Upper lobe of left lung (tissue), 6 donors: ENCODE data around the gene SLC39A13. TPM values are rescaled to one million over a fixed set of nuclear protein-coding genes. Genes with fewer than 3 reads are reported as not detected.

Source experiments
- ATAC-seq, 2 donors: fragments of 200-7000 bp; cut with Tn5 transposase; one replicate each; pipeline ENCODE4 v1.9.1; 2022; ENCODE audit warnings: mild to moderate bottlenecking in 2 of 2, moderate library complexity in 2 of 2; ENCODE audit not compliant: low FRiP score in 2 of 2
- DNase-seq, 2 donors: peaks; one replicate each; pipeline ENCODE4 v3.0.0-alpha.2; 2019 to 2020
- H3K27ac ChIP-seq, 4 donors: fragments of 200-600 bp; sonication (generic); one replicate each; pipeline ENCODE4 v1.5.1; 2016 to 2019
- H3K27me3 ChIP-seq, 4 donors: fragments of 200-600 bp; sonication (generic); one replicate each; pipeline ENCODE4 v1.5.1; 2017 to 2019
- H3K36me3 ChIP-seq, 4 donors: fragments of 200-600 bp; sonication (generic); one replicate each; pipeline ENCODE4 v1.5.1; 2016 to 2019
- H3K4me1 ChIP-seq, 4 donors: fragments of 200-600 bp; sonication (generic); one replicate each; pipeline ENCODE4 v1.5.1; 2018 to 2019
- H3K4me3 ChIP-seq, 4 donors: fragments of 200-600 bp; sonication (generic); one replicate each; pipeline ENCODE4 v1.5.1; 2017 to 2019; ENCODE audit warnings: mild to moderate bottlenecking in 2 of 4, moderate library complexity in 1 of 4
- H3K9me3 ChIP-seq, 4 donors: fragments of 200-600 bp; sonication (generic); one replicate each; pipeline ENCODE4 v1.5.1; 2018 to 2019
- EP300 ChIP-seq, 4 donors: sonication (generic); formaldehyde crosslinking; IDR thresholded peaks; one replicate each; pipeline ENCODE4 v1.5.1; 2017; ENCODE audit warnings: antibody characterized with exemption in 4 of 4, control low read depth in 2 of 4
- POLR2A ChIP-seq, 4 donors: fragments of 450-650 bp; IDR thresholded peaks; one replicate each; pipeline ENCODE4 v1.5.1; 2016 to 2017; ENCODE audit warnings: antibody characterized with exemption in 4 of 4, mild to moderate bottlenecking in 2 of 4
- POLR2AphosphoS5 ChIP-seq, 2 donors: sonication (generic); formaldehyde crosslinking; IDR thresholded peaks; one replicate each; pipeline ENCODE4 v1.5.1; 2017; ENCODE audit warnings: antibody characterized with exemption in 2 of 2
- WGBS, 2 donors: methylation state at CpG; one replicate each; pipeline ENCODE4 v1.1.5; 2017 to 2018; 5-methylcytosine and 5-hydroxymethylcytosine counted together
- total RNA-seq, 6 donors: library from RNA; depleted of rRNA in 4 of 6; stranded (reverse); fragments of >200 nt in 4 of 6; gene quantifications; one replicate each; pipeline versions ENCODE4 v1.1.0 to v1.2.1, GENCODE V29; 2016 to 2021
- TF ChIP-seq, protein P1 (sequence below), 6 experiments: fragments of 450-650 bp in 4 of 6; fragments of 200-600 bp in 2 of 6; sonication (generic) in 2 of 6; IDR thresholded peaks; one replicate each; pipeline ENCODE4 v1.5.1; 2016 to 2019; ENCODE audit warnings: antibody characterized with exemption in 6 of 6
- donor health status: DM: no; HTN: no; CAD: no; lungs with moderate emphysema.
- donor health status: DM: no; HTN: yes; CAD: no; lungs with severe emphysema.

Gene SLC39A13
- total RNA-seq, 6 donors from 2014 or later, result 47.9 to 98.8 (median 62.8) TPM

DNA sequence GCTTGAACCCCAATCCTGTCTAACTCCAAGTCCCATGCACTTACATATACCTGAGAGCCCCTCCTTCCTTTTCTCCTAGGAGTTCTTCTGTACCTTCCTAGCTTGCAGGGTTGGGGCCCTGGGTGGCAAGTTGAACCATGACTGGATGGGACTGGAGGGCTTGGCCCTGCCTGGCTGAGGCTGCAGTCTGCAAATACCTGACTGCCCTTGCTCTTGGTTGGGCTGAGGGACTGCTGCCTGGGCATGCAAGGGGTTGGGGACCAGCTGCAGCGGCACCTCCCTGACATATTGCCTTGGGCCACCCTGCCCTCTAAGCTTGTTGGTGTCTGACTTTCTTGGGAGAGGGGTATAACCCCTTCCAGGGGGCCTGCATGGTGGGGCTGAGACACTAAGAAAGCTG, 9.8 kb upstream of the SLC39A13 start:
- DNase-seq, result no peak
- no peak overlapping the region for H3K4me3 ChIP-seq
- no peaks in the 10 kb centered on the region for H3K9me3 ChIP-seq
- H3K27ac ChIP-seq, result no peak overlapping the region
- TF ChIP-seq POLR2A (IDR thresholded peaks at IDR 0.05), result no peak
- no peak for TF ChIP-seq EP300 (IDR thresholded peaks at IDR 0.05)
- no peak for TF ChIP-seq POLR2AphosphoS5 (IDR thresholded peaks at IDR 0.05)
- TF ChIP-seq, protein P1, sequence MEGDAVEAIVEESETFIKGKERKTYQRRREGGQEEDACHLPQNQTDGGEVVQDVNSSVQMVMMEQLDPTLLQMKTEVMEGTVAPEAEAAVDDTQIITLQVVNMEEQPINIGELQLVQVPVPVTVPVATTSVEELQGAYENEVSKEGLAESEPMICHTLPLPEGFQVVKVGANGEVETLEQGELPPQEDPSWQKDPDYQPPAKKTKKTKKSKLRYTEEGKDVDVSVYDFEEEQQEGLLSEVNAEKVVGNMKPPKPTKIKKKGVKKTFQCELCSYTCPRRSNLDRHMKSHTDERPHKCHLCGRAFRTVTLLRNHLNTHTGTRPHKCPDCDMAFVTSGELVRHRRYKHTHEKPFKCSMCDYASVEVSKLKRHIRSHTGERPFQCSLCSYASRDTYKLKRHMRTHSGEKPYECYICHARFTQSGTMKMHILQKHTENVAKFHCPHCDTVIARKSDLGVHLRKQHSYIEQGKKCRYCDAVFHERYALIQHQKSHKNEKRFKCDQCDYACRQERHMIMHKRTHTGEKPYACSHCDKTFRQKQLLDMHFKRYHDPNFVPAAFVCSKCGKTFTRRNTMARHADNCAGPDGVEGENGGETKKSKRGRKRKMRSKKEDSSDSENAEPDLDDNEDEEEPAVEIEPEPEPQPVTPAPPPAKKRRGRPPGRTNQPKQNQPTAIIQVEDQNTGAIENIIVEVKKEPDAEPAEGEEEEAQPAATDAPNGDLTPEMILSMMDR (IDR thresholded peaks at IDR 0.05), result no peak
- H3K27me3 ChIP-seq, result no peaks in the 10 kb centered on the region
- H3K36me3 ChIP-seq, result no peaks in the 10 kb centered on the region
- peaks cover 29 to 45% (median 36%) of the 10 kb centered on the region in 4 donors for H3K4me1 ChIP-seq
- WGBS, 2 donors, result 88% methylated on average over 1 of the region's 1 CpG; no CpG with 5 or more reads in 1 of the 2 donors
- ATAC-seq, result no peak

DNA sequence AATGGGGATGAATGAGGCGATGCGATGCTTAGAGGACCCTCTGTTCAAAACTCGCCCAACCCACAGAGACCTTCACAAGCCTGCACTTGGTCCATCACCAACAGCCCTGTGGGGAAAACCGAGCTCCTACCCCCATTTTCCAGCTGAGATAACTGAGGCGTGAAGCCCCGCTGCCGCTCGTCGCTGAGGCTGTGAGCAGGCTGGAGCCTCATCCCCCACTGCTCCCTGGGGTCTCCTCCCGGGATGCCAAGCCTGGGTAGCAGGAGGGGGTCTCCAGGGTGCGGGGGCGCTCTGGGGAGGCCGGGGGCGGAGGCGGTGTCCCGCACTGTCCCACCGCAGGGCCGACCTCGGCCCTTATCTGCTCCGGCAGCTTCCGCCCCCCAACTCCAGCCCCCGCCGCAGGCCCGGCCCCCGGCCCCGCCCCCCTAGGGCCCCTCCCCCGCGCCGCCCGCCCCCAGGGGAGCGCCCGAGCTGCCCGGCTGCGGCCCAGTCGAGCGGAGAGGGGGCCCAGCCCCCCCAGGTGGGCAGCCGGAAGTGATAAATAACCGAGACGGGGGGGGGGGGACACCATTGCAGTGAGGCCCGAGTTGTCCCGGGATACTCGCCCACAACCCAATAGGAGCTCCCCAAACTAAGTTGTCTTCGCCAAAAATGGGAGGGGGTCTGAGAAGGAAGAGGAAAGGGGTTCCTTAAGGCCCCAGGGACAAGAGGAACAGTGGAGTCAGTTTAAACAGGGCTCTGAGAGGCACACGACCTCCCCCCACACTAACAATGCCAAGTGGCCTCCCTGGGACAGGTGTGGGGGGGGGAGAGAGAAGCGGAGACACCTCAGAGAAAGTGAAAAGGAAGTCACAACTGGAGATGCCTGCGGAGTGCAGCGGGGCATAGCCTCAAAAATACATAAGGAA, 8.3 kb upstream of the SLC39A13 start:
- WGBS, 2 donors, result 13 to 15% methylated on average over 14 to 26 of the region's 47 CpGs
- DNase-seq (peak; percentile 51 to 89), ATAC-seq (peak; percentile 72 to 79)
- H3K4me3 ChIP-seq, result peak overlapping the region; percentile 11 to 58 (median 50)
- H3K4me1 ChIP-seq, result peaks cover 14 to 29% (median 22%) of the 10 kb centered on the region in 4 donors
- H3K27me3 ChIP-seq, result no peaks in the 10 kb centered on the region
- TF ChIP-seq, protein P1 (IDR thresholded peaks at IDR 0.05), result no peak
- TF ChIP-seq POLR2A (IDR thresholded peaks at IDR 0.05) (peak in 2 of 4 donors; percentile 21 to 55), POLR2AphosphoS5 (IDR thresholded peaks at IDR 0.05) (peak; percentile 16 to 76), EP300 (IDR thresholded peaks at IDR 0.05) (no peak)
- peak overlapping the region; percentile 77 to 86 (median 79) for H3K27ac ChIP-seq
- no peaks in the 10 kb centered on the region for H3K36me3 ChIP-seq
- H3K9me3 ChIP-seq, result no peaks in the 10 kb centered on the region

DNA sequence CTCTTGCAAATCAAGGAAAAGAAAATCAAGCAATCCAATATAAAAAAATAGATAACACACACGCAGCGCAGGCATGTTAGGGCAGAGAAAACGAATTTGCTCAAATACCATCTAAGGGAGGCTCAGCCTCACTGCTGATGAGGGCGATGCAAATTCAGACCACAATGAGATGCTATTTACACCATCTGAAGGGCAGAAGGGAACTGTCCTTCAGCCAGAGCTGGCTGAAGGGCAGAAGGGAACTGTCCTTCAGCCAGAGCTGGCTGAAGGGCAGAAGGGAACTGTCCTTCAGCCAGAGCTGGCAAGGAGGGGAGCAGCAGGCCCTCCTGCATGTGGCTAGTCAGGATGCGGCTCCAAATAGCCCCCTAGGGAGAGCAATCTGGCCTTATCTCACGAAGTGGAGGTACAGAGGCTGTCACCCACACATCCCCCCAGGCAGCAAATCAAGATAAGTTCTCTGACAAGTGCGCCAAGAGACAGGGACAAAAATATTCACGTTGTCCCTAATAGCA, 7.6 kb upstream of the SLC39A13 start:
- peak overlapping the region in 3 of 4 donors; percentile 43 to 58 (median 56) for H3K4me3 ChIP-seq
- peaks cover 10 to 22% (median 16%) of the 10 kb centered on the region in 4 donors for H3K4me1 ChIP-seq
- H3K36me3 ChIP-seq, result no peaks in the 10 kb centered on the region
- peak overlapping the region; percentile 77 to 86 (median 79) for H3K27ac ChIP-seq
- TF ChIP-seq POLR2A (IDR thresholded peaks at IDR 0.05) (no peak), POLR2AphosphoS5 (IDR thresholded peaks at IDR 0.05) (no peak), EP300 (IDR thresholded peaks at IDR 0.05) (no peak)
- TF ChIP-seq, protein P1 (IDR thresholded peaks at IDR 0.05), result no peak
- H3K9me3 ChIP-seq, result no peaks in the 10 kb centered on the region
- no peaks in the 10 kb centered on the region for H3K27me3 ChIP-seq
- peak; percentile 41 to 63 for ATAC-seq
- DNase-seq, result no peak
- 37 to 46% methylated on average over 8 of the region's 8 CpGs for WGBS, 2 donors

DNA sequence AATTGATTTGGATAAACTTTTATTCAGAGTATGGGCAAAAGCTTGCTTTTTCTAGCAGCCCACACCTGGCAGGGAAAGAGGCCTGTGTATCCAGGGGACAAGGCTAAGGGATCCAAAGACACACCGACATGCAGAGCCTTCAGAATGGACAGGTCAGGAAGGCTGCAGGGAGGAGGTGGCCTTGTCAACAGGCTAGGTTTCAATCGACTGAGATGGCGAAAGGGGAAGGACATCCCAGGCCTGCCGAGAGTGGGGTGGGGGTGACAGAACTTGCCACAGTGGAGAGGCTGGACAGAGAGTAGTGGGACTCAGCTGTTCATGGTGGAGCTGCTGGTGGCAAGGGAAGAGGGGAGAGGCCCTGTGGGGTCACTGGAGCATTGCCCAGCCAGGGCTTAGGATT, 5.3 kb upstream of the SLC39A13 start:
- peaks cover 24 to 32% (median 27%) of the 10 kb centered on the region in 4 donors for H3K4me1 ChIP-seq
- H3K27me3 ChIP-seq, result no peaks in the 10 kb centered on the region
- WGBS, 2 donors, result 50 to 67% methylated on average over 4 of the region's 4 CpGs
- no peaks in the 10 kb centered on the region for H3K9me3 ChIP-seq
- peak overlapping the region in 1 of 4 donors; percentile 40 for H3K27ac ChIP-seq
- no peak for DNase-seq
- TF ChIP-seq EP300 (IDR thresholded peaks at IDR 0.05), result no peak
- TF ChIP-seq POLR2A (IDR thresholded peaks at IDR 0.05), result no peak
- TF ChIP-seq POLR2AphosphoS5 (IDR thresholded peaks at IDR 0.05), result no peak
- TF ChIP-seq, protein P1 (IDR thresholded peaks at IDR 0.05), result no peak
- no peak overlapping the region for H3K4me3 ChIP-seq
- ATAC-seq, result no peak
- no peaks in the 10 kb centered on the region for H3K36me3 ChIP-seq
